Gastroesophageal sphincter (tissue), 3 donors: ENCODE results near the gene GALNT9.

ENCODE experiments used
- POLR2A ChIP-seq, 2 donors: fragments of 450-650 bp; IDR thresholded peaks; one replicate each; pipeline ENCODE4 v1.6.1; 2017; ENCODE audit warnings: antibody characterized with exemption in 2 of 2, mild to moderate bottlenecking in 2 of 2, moderate library complexity in 1 of 2
- TF ChIP-seq, protein P1 (sequence below), 4 experiments: fragments of 200-600 bp in 2 of 4; fragments of 450-650 bp in 2 of 4; sonication (generic) in 1 of 4; IDR thresholded peaks; one replicate each; pipeline ENCODE4 v1.5.1; 2017 to 2019; ENCODE audit warnings: antibody characterized with exemption in 4 of 4, mild to moderate bottlenecking in 2 of 4, moderate library complexity in 2 of 4

DNA sequence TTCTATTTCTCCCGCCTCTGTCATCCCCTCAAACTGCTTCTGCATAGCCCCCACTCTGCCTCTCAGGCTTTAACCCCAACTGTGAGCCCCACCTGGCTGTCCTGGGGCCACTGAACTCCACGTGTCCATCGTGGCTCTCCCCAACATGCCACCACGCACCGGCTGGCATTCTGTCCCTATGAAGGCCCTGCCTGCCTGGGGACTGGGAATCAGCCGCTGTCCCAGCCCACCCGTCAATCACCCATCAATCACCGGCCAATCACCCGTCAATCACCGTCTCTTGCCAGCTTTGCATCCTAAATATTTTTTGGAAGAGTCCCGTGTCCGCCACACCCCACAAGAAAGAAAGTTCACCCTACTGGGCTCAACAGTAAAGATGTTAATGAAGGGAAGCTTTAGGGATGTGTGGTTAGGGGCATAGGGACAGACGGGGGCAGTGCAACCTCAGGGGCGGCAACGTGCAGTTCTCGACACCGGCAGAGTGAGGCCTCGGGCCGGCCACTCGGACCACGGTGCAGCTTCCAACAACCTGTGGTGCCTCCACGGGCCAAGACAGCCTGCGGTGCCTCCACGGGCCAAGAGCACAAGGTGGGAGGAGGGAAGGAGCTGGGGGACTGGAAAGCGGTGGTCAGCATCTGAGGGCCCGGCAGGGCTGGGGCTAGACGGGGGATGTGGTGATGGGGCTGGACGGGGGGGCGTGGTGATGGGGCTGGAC, 85.6 kb downstream of the GALNT9 start:
- no peak for TF ChIP-seq POLR2A (IDR thresholded peaks at IDR 0.05)
- TF ChIP-seq, protein P1, sequence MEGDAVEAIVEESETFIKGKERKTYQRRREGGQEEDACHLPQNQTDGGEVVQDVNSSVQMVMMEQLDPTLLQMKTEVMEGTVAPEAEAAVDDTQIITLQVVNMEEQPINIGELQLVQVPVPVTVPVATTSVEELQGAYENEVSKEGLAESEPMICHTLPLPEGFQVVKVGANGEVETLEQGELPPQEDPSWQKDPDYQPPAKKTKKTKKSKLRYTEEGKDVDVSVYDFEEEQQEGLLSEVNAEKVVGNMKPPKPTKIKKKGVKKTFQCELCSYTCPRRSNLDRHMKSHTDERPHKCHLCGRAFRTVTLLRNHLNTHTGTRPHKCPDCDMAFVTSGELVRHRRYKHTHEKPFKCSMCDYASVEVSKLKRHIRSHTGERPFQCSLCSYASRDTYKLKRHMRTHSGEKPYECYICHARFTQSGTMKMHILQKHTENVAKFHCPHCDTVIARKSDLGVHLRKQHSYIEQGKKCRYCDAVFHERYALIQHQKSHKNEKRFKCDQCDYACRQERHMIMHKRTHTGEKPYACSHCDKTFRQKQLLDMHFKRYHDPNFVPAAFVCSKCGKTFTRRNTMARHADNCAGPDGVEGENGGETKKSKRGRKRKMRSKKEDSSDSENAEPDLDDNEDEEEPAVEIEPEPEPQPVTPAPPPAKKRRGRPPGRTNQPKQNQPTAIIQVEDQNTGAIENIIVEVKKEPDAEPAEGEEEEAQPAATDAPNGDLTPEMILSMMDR (IDR thresholded peaks at IDR 0.05) = no peak
